ENCODE results near the gene SLIT3. TPM values are rescaled to one million over a fixed set of nuclear protein-coding genes. Genes with fewer than 3 reads are reported as not detected.

SLIT3 gene
- total and polyA plus RNA-seq, 2 donors (not counting 3 experiments of a cell fraction or from before 2014, with no cell fraction given) = 0.90 to 1.0 TPM

DNA sequence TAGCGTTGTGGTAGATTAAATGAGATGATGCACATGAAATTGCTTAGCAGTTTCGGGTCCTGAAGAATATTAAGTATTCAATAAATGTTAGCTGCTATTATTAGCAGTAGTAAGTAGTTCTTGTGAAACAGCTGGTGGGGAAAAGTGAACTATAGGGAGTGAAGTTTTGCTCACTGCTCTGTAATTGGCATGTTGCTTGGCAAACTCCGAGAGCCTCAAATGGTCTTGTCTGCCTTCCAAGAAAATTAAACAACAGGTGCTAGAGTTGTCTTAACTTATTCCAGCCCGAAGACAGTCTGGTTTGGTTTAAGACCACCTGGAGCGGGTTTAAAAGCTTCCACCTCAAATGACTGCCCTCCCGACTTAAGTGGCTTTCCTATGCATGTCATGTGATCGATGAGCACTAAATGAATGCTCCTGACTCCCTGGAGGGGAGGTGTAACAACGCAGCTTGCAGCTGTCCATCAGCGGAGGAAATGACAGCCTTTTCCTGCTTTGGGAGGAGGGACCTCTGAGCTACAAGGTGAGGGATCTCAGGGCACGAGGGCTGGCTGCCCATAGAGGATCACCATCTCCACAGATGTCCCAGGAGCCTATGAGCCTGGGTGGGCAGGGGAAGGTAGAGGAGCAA, 518.9 kb downstream of the SLIT3 start:
- no peaks in the 10 kb centered on the region for H3K9me1 ChIP-seq (replicated peaks; ENCODE audit: control insufficient read depth, extremely low read depth, insufficient read depth, low read length)
- H2AFZ ChIP-seq (ENCODE audit: low read depth, low read length) = no peak overlapping the region
- FAIRE-seq (no peak), DNase-seq (ENCODE audit: low read depth, low spot score) (no peak)
- intact Hi-C loops (cut with micrococcal nuclease) (no loop called here), dilution Hi-C loops (cut with MboI; ENCODE audit: extremely low pct_ligation_motif_present, low sequenced_read_pairs) (no loop called here)
- H3K4me1 ChIP-seq (ENCODE audit: control insufficient read depth, extremely low read depth, insufficient read depth, low read length) = no peaks in the 10 kb centered on the region
- no peaks in the 10 kb centered on the region for H4K20me1 ChIP-seq (replicated peaks; ENCODE audit: control insufficient read depth, extremely low read depth, insufficient read depth, low read length)
- ChIA-PET CTCF (no interaction called here), POLR2A (no interaction called here)
- BruUV-seq (replicated peaks) = no TSS peak
- H3K9ac ChIP-seq (replicated peaks; ENCODE audit: extremely low read depth, insufficient read depth, low read length) = no peak overlapping the region
- no peaks in the 10 kb centered on the region for H3K27me3 ChIP-seq (ENCODE audit: control insufficient read depth in 2 of 2, insufficient read depth in 2 of 2, low read length in 2 of 2)
- H3K9me3 ChIP-seq (replicated peaks; ENCODE audit: control insufficient read depth, insufficient read depth, low read length) = no peaks in the 10 kb centered on the region
- H3K4me2 ChIP-seq (ENCODE audit: insufficient read depth, low read length) = no peak overlapping the region
- no peak overlapping the region for H3K27ac ChIP-seq (ENCODE audit: insufficient read depth, low read depth, low read length)
- no peaks in the 10 kb centered on the region for H3K36me3 ChIP-seq (ENCODE audit: control insufficient read depth in 2 of 2, extremely low read depth in 1 of 2, insufficient read depth in 2 of 2, low read length in 2 of 2)
- no peak overlapping the region for H3K4me3 ChIP-seq (replicated peaks in 1 of 3; ENCODE audit: insufficient read depth in 1 of 3, low read depth in 1 of 3, low read length in 3 of 3)
- TF ChIP-seq MYC (IDR thresholded peaks at IDR 0.05; ENCODE audit: low read depth, low read length) (no peak), FOS (IDR thresholded peaks at IDR 0.05; ENCODE audit: borderline replicate concordance, insufficient read depth, low read length) (no peak), EZH2 (IDR thresholded peaks at IDR 0.05; ENCODE audit: borderline replicate concordance, low read depth, low read length, severe bottlenecking) (no peak), POLR2A (IDR thresholded peaks at IDR 0.05; ENCODE audit: low read depth, low read length) (no peak), POLR2AphosphoS5 (IDR thresholded peaks at IDR 0.05; ENCODE audit: insufficient read depth, low read depth, low read length) (no peak), JUN (IDR thresholded peaks at IDR 0.05; ENCODE audit: borderline replicate concordance, insufficient read depth, insufficient read length, low read depth) (no peak), GATA2 (IDR thresholded peaks at IDR 0.05; ENCODE audit: insufficient read depth, insufficient read length, low read depth, low read length) (no peak)
- TF ChIP-seq, protein P1, sequence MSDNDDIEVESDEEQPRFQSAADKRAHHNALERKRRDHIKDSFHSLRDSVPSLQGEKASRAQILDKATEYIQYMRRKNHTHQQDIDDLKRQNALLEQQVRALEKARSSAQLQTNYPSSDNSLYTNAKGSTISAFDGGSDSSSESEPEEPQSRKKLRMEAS (IDR thresholded peaks at IDR 0.05; ENCODE audit: insufficient read depth, insufficient read length) = no peak
- TF ChIP-seq, protein P2, sequence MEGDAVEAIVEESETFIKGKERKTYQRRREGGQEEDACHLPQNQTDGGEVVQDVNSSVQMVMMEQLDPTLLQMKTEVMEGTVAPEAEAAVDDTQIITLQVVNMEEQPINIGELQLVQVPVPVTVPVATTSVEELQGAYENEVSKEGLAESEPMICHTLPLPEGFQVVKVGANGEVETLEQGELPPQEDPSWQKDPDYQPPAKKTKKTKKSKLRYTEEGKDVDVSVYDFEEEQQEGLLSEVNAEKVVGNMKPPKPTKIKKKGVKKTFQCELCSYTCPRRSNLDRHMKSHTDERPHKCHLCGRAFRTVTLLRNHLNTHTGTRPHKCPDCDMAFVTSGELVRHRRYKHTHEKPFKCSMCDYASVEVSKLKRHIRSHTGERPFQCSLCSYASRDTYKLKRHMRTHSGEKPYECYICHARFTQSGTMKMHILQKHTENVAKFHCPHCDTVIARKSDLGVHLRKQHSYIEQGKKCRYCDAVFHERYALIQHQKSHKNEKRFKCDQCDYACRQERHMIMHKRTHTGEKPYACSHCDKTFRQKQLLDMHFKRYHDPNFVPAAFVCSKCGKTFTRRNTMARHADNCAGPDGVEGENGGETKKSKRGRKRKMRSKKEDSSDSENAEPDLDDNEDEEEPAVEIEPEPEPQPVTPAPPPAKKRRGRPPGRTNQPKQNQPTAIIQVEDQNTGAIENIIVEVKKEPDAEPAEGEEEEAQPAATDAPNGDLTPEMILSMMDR (IDR thresholded peaks at IDR 0.05; ENCODE audit: extremely low read depth in 1 of 2, insufficient read depth in 1 of 2, low read depth in 1 of 2, low read length in 2 of 2) = no peak
- H3K79me2 ChIP-seq (ENCODE audit: control insufficient read depth, insufficient read depth, low read length) = no peaks in the 10 kb centered on the region
